RWPE2 (cell line): ENCODE measurements around the gene NTRK2.

Source experiments
- ATAC-seq: fragments of 200-7000 bp; cut with Tn5 transposase; 3 replicates; pipeline ENCODE4 v1.9.1; 2021; ENCODE audit warnings: low read depth
- DNase-seq: peaks from one replicate; pipeline ENCODE4 v3.0.0-alpha.2; 2020; ENCODE audit warnings: low spot score
- H3K27ac ChIP-seq: fragments of 450-650 bp; 2 replicates; pipeline ENCODE4 v1.5.1; 2017; ENCODE audit warnings: mild to moderate bottlenecking; ENCODE audit not compliant: poor library complexity, severe bottlenecking
- H3K27me3 ChIP-seq: fragments of 250-450 bp; sonication (Bioruptor Pico); 2 replicates; pipeline ENCODE4 v1.5.1; 2021; ENCODE audit warnings: mild to moderate bottlenecking, moderate library complexity; ENCODE audit not compliant: insufficient read depth, poor library complexity, severe bottlenecking
- H3K36me3 ChIP-seq: fragments of 250-450 bp; sonication (Bioruptor Pico); 2 replicates; pipeline ENCODE4 v1.5.1; 2020; ENCODE audit warnings: low read depth, mild to moderate bottlenecking, moderate library complexity
- H3K4me1 ChIP-seq: fragments of 250-450 bp; sonication (Bioruptor Pico); 2 replicates; pipeline ENCODE4 v1.5.1; 2021; ENCODE audit warnings: mild to moderate bottlenecking, moderate library complexity; ENCODE audit not compliant: insufficient read depth, poor library complexity, severe bottlenecking
- H3K4me3 ChIP-seq: fragments of 250-450 bp; sonication (Bioruptor Pico); 2 replicates; pipeline ENCODE4 v1.5.1; 2021; ENCODE audit warnings: mild to moderate bottlenecking, moderate library complexity; ENCODE audit not compliant: severe bottlenecking
- H3K9me3 ChIP-seq: fragments of 250-450 bp; sonication (Bioruptor Pico); 2 replicates; pipeline ENCODE4 v1.5.1; 2021; ENCODE audit warnings: mild to moderate bottlenecking, moderate library complexity; ENCODE audit not compliant: severe bottlenecking
- CTCF ChIP-seq: fragments of 450-650 bp; IDR thresholded peaks from one replicate; pipeline ENCODE4 v1.5.1; 2017; ENCODE audit warnings: mild to moderate bottlenecking, moderate library complexity; ENCODE audit not compliant: poor library complexity, severe bottlenecking

The NTRK2 gene

GRCh38 chr9:84701801-84702200, 32.3 kb downstream of the NTRK2 start:
- Histone ChIP-seq H3K4me1 (no peaks in the 10 kb centered on the region), H3K27ac (no peak overlapping the region), H3K36me3 (no peaks in the 10 kb centered on the region; the same call in 1 of the 2 replicates), H3K4me3 (no peak overlapping the region), H3K27me3 (no peaks in the 10 kb centered on the region), H3K9me3 (no peaks in the 10 kb centered on the region)
- DNase-seq: no peak
- no peak for TF ChIP-seq CTCF
- ATAC-seq: no peak

GRCh38 chr9:84702471-84702870, 32.9 kb downstream of the NTRK2 start:
- no peaks in the 10 kb centered on the region for H3K9me3 ChIP-seq
- H3K36me3 ChIP-seq: no peaks in the 10 kb centered on the region; the same call in 1 of the 2 replicates
- no peak overlapping the region for H3K4me3 ChIP-seq
- no peak overlapping the region for H3K27ac ChIP-seq
- no peaks in the 10 kb centered on the region for H3K27me3 ChIP-seq
- no peak for TF ChIP-seq CTCF
- no peak for ATAC-seq
- no peaks in the 10 kb centered on the region for H3K4me1 ChIP-seq
- DNase-seq: no peak

GRCh38 chr9:84703793-84704192, 34.3 kb downstream of the NTRK2 start:
- Histone ChIP-seq H3K9me3 (no peaks in the 10 kb centered on the region), H3K4me1 (no peaks in the 10 kb centered on the region), H3K4me3 (no peak overlapping the region), H3K36me3 (no peaks in the 10 kb centered on the region), H3K27ac (no peak overlapping the region), H3K27me3 (no peaks in the 10 kb centered on the region)
- DNase-seq: no peak
- ATAC-seq: no peak
- TF ChIP-seq CTCF: no peak

- Histone ChIP-seq H3K9me3 (no peaks in the 10 kb centered on the region), H3K4me3 (no peak overlapping the region), H3K27ac (no peak overlapping the region), H3K27me3 (no peaks in the 10 kb centered on the region), H3K36me3 (no peaks in the 10 kb centered on the region), H3K4me1 (no peaks in the 10 kb centered on the region)
- no peak for DNase-seq
- no peak for TF ChIP-seq CTCF
- ATAC-seq: no peak
These were observed 35.6 kb downstream of the NTRK2 start for GRCh38 chr9:84705128-84705527.

- no peak for ATAC-seq
- Histone ChIP-seq H3K4me3 (no peak overlapping the region), H3K27me3 (no peaks in the 10 kb centered on the region), H3K36me3 (no peaks in the 10 kb centered on the region), H3K9me3 (no peaks in the 10 kb centered on the region), H3K4me1 (peaks cover 14% of the 10 kb centered on the region), H3K27ac (no peak overlapping the region)
- no peak for TF ChIP-seq CTCF
- no peak for DNase-seq
These were observed 38.9 kb downstream of the NTRK2 start for GRCh38 chr9:84708400-84708799.
